Neural cell (in vitro differentiated cells): ENCODE results near the gene LRRC2.

ENCODE experiments used
- CTCF ChIP-seq: fragments of 450-650 bp; IDR thresholded peaks from 2 replicates; pipeline ENCODE4 v1.5.1; 2014; ENCODE audit warnings: antibody characterized with exemption, mild to moderate bottlenecking, moderate library complexity; ENCODE audit not compliant: poor library complexity, severe bottlenecking
- POLR2AphosphoS5 ChIP-seq: IDR thresholded peaks from 2 replicates; pipeline ENCODE4 v1.6.1; 2012

- TF ChIP-seq POLR2AphosphoS5 (no peak), CTCF (no peak)
These were observed 98.5 kb downstream of the LRRC2 start for GRCh38 chr3:46467562-46467961.
